ENCODE measurements around the gene CDK3. TPM values are rescaled to one million over a fixed set of nuclear protein-coding genes. Genes with fewer than 3 reads are reported as not detected.
"Not testable (repeated sequence)": the region's sequence is repeated elsewhere in the genome, so short reads cannot be mapped to it uniquely, and the experiment has no call there.

The CDK3 gene
- total RNA-seq, 4 donors from 2014 or later, result 5.4 to 24.6 (median 16.9) TPM; not detected in 1

DNA sequence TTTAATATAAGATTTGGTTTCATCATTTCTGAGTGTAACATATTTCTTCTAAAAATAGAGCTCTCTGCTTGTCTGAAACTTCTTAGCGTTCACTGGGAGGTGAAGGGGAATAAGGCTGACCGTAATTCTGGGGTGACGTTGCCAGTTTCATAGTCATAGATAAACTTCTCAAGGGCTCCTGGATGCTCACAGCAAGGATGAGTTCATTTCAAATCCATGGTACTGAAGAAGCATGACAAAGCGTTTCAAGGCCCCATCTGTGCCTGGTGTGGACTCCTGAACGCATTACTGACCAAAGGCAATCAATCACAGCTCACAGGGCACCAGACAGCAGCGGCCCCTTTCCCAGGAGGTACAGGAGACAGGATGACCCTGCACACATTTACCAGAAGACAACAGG, 38.5 kb downstream of the CDK3 start:
- 74% methylated on average over 6 of the region's 6 CpGs; no CpG with 5 or more reads in 1 of the 2 donors for WGBS, 2 donors (ENCODE audit: low coverage in 1 of 2)
- no peak overlapping the region for H3K4me3 ChIP-seq
- peaks cover 0 to 47% (median 20%) of the 10 kb centered on the region in 4 donors for H3K36me3 ChIP-seq
- no peaks in the 10 kb centered on the region for H3K9me3 ChIP-seq
- H3K4me1 ChIP-seq, result peaks cover 0 to 16% (median 9%) of the 10 kb centered on the region in 4 donors
- in situ Hi-C loops (cut with MboI; ENCODE audit: low pct_ligation_motif_present in 1 of 4, low pct_unique_long_range_greater_than_20kb in 1 of 4, low sequenced_read_pairs in 3 of 4) (no loop called here), intact Hi-C loops (cut with DNase I; ENCODE audit: low total_unique reads) (no loop called here)
- TF ChIP-seq POLR2AphosphoS5 (IDR thresholded peaks at IDR 0.05), result peak in 2 of 3 donors; percentile 51 to 52
- TF ChIP-seq, protein P1, sequence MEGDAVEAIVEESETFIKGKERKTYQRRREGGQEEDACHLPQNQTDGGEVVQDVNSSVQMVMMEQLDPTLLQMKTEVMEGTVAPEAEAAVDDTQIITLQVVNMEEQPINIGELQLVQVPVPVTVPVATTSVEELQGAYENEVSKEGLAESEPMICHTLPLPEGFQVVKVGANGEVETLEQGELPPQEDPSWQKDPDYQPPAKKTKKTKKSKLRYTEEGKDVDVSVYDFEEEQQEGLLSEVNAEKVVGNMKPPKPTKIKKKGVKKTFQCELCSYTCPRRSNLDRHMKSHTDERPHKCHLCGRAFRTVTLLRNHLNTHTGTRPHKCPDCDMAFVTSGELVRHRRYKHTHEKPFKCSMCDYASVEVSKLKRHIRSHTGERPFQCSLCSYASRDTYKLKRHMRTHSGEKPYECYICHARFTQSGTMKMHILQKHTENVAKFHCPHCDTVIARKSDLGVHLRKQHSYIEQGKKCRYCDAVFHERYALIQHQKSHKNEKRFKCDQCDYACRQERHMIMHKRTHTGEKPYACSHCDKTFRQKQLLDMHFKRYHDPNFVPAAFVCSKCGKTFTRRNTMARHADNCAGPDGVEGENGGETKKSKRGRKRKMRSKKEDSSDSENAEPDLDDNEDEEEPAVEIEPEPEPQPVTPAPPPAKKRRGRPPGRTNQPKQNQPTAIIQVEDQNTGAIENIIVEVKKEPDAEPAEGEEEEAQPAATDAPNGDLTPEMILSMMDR (IDR thresholded peaks at IDR 0.05), result no peak
- peak; percentile 2 for TF ChIP-seq EP300 (IDR thresholded peaks at IDR 0.05; ENCODE audit: low read depth)
- H3K27ac ChIP-seq, result peak overlapping the region; percentile 71 to 90 (median 80)
- DNase-seq, result no peak
- H3K27me3 ChIP-seq, result no peaks in the 10 kb centered on the region

DNA sequence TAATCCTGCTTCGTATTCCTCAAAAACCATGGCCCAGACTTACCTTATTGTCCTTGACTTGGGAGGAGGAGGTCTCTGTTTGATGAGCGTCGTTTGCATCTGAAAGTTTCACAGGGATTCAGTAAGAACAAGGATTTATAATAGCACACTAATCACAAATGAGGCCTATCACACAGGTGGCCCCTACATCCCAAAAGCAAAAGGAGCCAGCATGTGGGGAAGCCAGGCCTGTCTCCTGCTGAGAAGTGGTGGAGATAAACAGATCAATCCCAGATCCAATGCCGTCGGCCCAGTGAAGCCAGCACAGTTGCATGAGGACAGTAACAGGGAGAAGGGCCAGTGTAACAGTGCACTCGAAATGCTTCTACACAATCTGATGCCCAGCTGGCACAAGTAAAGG, 39.7 kb downstream of the CDK3 start:
- WGBS, 2 donors (ENCODE audit: low coverage in 1 of 2), result 60 to 100% methylated on average over 1 to 6 of the region's 6 CpGs
- TF ChIP-seq POLR2A (IDR thresholded peaks at IDR 0.05) (no peak), POLR2AphosphoS5 (IDR thresholded peaks at IDR 0.05) (no peak), EP300 (IDR thresholded peaks at IDR 0.05; ENCODE audit: low read depth) (no peak)
- TF ChIP-seq, protein P1 (IDR thresholded peaks at IDR 0.05), result no peak
- H3K4me3 ChIP-seq, result no peak overlapping the region
- in situ Hi-C loops (cut with MboI; ENCODE audit: low pct_ligation_motif_present in 1 of 4, low pct_unique_long_range_greater_than_20kb in 1 of 4, low sequenced_read_pairs in 3 of 4), result no loop called here
- no peaks in the 10 kb centered on the region for H3K9me3 ChIP-seq
- peaks cover 0 to 59% (median 26%) of the 10 kb centered on the region in 4 donors for H3K36me3 ChIP-seq
- no peaks in the 10 kb centered on the region for H3K27me3 ChIP-seq
- no peak for DNase-seq
- intact Hi-C loops (cut with DNase I; ENCODE audit: low total_unique reads), result no loop called here
- H3K27ac ChIP-seq, result peak overlapping the region; percentile 69 to 90 (median 80)
- H3K4me1 ChIP-seq, result peaks cover 0 to 11% (median 8%) of the 10 kb centered on the region in 4 donors

DNA sequence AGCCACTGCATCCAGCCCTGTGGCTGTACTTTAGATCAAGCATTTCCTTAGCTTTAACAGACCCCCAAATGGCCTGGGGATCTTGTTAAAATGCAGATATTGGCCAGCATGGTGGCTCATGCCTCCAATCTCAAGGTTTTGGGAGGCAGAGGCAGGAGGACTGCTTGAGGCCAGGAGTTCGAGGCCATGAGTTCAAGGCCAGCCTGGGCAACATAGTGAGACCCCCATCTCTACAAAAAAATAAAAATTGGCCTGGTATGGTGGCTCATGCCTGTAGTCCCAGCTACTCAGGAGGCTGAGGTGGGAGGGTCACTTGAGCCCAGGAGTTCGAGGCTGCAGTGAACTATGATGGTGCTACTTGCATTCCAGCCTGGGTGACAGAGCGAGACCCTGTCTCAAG, 42.2 kb downstream of the CDK3 start:
- 90 to 98% methylated on average over 2 to 3 of the region's 3 CpGs for WGBS, 2 donors (ENCODE audit: low coverage in 1 of 2)
- intact Hi-C loops (cut with DNase I; ENCODE audit: low total_unique reads); in situ Hi-C loops (cut with MboI; ENCODE audit: low pct_ligation_motif_present in 1 of 4, low pct_unique_long_range_greater_than_20kb in 1 of 4, low sequenced_read_pairs in 3 of 4); H3K9me3 ChIP-seq; H3K27me3 ChIP-seq; DNase-seq; H3K4me1 ChIP-seq; H3K4me3 ChIP-seq; H3K27ac ChIP-seq: not testable (repeated sequence)
- peaks cover 0 to 82% (median 38%) of the 10 kb centered on the region in 4 donors for H3K36me3 ChIP-seq

DNA sequence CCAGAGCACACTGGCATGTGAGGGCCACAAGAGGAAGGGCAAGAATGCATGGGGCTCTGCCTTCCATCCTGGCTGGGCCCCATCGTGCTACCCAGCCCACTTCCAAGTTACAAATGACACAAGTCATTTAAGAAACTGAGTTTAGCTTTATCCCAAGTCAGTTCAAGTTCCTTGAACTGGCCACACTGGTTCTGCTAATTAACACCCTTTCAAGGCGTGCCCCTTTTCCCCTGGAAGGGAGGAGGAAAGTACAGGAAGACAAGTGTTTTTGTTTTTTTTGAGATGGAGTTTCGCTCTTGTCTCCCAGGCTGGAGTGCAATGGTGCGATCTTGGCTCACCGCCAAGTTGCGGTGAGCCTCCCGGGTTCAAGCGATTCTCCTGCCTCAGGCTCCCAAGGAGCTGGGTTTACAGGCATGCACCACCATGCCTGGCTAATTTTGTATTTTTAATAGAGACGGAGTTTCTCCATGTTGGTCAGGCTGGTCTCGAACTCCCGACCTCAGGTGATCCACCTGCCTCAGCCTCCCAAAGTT, 43.9 kb downstream of the CDK3 start:
- H3K4me1 ChIP-seq; intact Hi-C loops (cut with DNase I; ENCODE audit: low total_unique reads); in situ Hi-C loops (cut with MboI; ENCODE audit: low pct_ligation_motif_present in 1 of 4, low pct_unique_long_range_greater_than_20kb in 1 of 4, low sequenced_read_pairs in 3 of 4); H3K9me3 ChIP-seq; H3K4me3 ChIP-seq; H3K27me3 ChIP-seq; DNase-seq; H3K27ac ChIP-seq: not testable (repeated sequence)
- H3K36me3 ChIP-seq, result peaks cover 0 to 88% (median 43%) of the 10 kb centered on the region in 4 donors
- WGBS, 2 donors (ENCODE audit: low coverage in 1 of 2), result 60 to 88% methylated on average over 1 to 11 of the region's 11 CpGs

DNA sequence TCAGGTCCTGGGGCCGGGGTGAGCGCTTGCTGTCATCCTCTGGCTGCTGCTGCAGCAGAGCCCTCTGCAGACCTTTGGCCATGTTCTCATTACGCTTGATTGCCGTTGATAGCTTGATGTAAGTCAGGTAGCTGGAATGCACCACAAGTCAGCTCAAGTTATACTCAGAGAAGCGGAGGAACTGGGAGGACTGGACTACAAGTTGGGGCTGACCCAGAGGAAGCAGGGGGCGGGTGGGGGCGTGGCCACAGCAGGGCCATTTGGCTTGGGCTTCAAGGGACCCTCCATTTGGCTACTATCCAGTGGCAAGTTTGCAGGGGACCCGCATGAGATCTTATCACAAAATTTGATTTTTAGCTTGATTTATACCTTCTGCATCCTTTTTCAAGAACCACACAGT, 45.4 kb downstream of the CDK3 start:
- Histone ChIP-seq H3K36me3 (peaks cover 0 to 85% (median 42%) of the 10 kb centered on the region in 4 donors), H3K4me1 (peaks cover 0 to 14% (median 5%) of the 10 kb centered on the region in 4 donors), H3K27me3 (no peaks in the 10 kb centered on the region), H3K4me3 (no peak overlapping the region), H3K27ac (no peak overlapping the region), H3K9me3 (no peaks in the 10 kb centered on the region)
- 93 to 96% methylated on average over 3 to 8 of the region's 8 CpGs for whole genome bisulfite sequencing, 2 donors (ENCODE audit: low coverage in 1 of 2)
- intact Hi-C loops (cut with DNase I; ENCODE audit: low total_unique reads), result no loop called here
- in situ Hi-C loops (cut with MboI; ENCODE audit: low pct_ligation_motif_present in 1 of 4, low pct_unique_long_range_greater_than_20kb in 1 of 4, low sequenced_read_pairs in 3 of 4), result no loop called here
- TF ChIP-seq EP300 (IDR thresholded peaks at IDR 0.05; ENCODE audit: low read depth) (no peak), POLR2AphosphoS5 (IDR thresholded peaks at IDR 0.05) (no peak), POLR2A (IDR thresholded peaks at IDR 0.05) (no peak)
- TF ChIP-seq, protein P1 (IDR thresholded peaks at IDR 0.05), result no peak
- no peak for DNase-seq
